GM23338 (cell line): Measurements from ENCODE around the gene DCST1. TPM values are rescaled to one million over a fixed set of nuclear protein-coding genes. Genes with fewer than 3 reads are reported as not detected.

Source experiments
- ATAC-seq: fragments of 200-7000 bp; cut with Tn5 transposase; 3 replicates; pipeline ENCODE4 v1.9.1; 2020
- DNase-seq: peaks from one replicate; pipeline ENCODE4 v3.0.0-alpha.2; 2015; ENCODE audit warnings: low spot score
- H2AFZ ChIP-seq: fragments of 200-600 bp; sonication (generic); 2 replicates; pipeline ENCODE4 v1.8.0; 2016; ENCODE audit warnings: antibody characterized with exemption, mild to moderate bottlenecking, moderate library complexity
- H3F3A ChIP-seq: fragments of 200-600 bp; sonication (generic); replicated peaks from 2 replicates; pipeline ENCODE4 v1.8.0; 2017; ENCODE audit warnings: antibody characterized with exemption, mixed run types, low read depth
- H3K27ac ChIP-seq: fragments of 200-600 bp; sonication (generic); 2 replicates; pipeline ENCODE4 v1.6.1; 2016; ENCODE audit warnings: low read depth
- H3K27me3 ChIP-seq: fragments of 200-600 bp; sonication (generic); 2 replicates; pipeline ENCODE4 v1.8.0; 2016; ENCODE audit warnings: mild to moderate bottlenecking, mixed run types, moderate library complexity; ENCODE audit not compliant: insufficient read depth
- H3K36me3 ChIP-seq: fragments of 200-600 bp; sonication (generic); 2 replicates; pipeline ENCODE4 v1.8.0; 2016; ENCODE audit warnings: mild to moderate bottlenecking; ENCODE audit not compliant: insufficient read depth
- H3K4me1 ChIP-seq: fragments of 200-600 bp; sonication (generic); 2 replicates; pipeline ENCODE4 v1.8.0; 2016; ENCODE audit warnings: mild to moderate bottlenecking, moderate library complexity; ENCODE audit not compliant: insufficient read depth
- H3K4me2 ChIP-seq: fragments of 200-600 bp; sonication (generic); 2 replicates; pipeline ENCODE4 v1.7.1; 2017; ENCODE audit warnings: mixed run types
- H3K4me3 ChIP-seq: fragments of 200-600 bp; sonication (generic); 2 replicates; pipeline ENCODE4 v1.6.1; 2016; ENCODE audit warnings: mixed run types
- H3K79me2 ChIP-seq: fragments of 200-600 bp; sonication (generic); replicated peaks from 2 replicates; pipeline ENCODE4 v1.8.0; 2017; ENCODE audit warnings: mild to moderate bottlenecking; ENCODE audit not compliant: insufficient read depth
- H3K9me2 ChIP-seq: fragments of 200-600 bp; sonication (generic); 2 replicates; pipeline ENCODE4 v1.8.0; 2017; ENCODE audit not compliant: insufficient read depth
- H4K20me1 ChIP-seq: fragments of 200-600 bp; sonication (generic); replicated peaks from 2 replicates; pipeline ENCODE4 v1.8.0; 2017; ENCODE audit warnings: mild to moderate bottlenecking; ENCODE audit not compliant: insufficient read depth
- H3K27ac Mint-ChIP-seq: 2 replicates; pipeline ENCODE4 v1.8.0; 2020; ENCODE audit warnings: inconsistent platforms, mild to moderate bottlenecking, moderate library complexity, mixed read lengths
- H3K27me3 Mint-ChIP-seq: 3 replicates; pipeline ENCODE4 v1.8.0; 2022; ENCODE audit warnings: low read depth, mild to moderate bottlenecking, moderate library complexity, mixed read lengths, inconsistent platforms; ENCODE audit not compliant: insufficient read depth, poor library complexity
- H3K36me3 Mint-ChIP-seq: 3 replicates; pipeline ENCODE4 v1.8.0; 2021; ENCODE audit warnings: low read depth, mild to moderate bottlenecking, inconsistent platforms, moderate library complexity, mixed read lengths
- H3K4me1 Mint-ChIP-seq: 3 replicates; pipeline ENCODE4 v1.8.0; 2020; ENCODE audit warnings: mild to moderate bottlenecking, inconsistent platforms, mixed read lengths
- H3K4me3 Mint-ChIP-seq: 3 replicates; pipeline ENCODE4 v1.8.0; 2021; ENCODE audit warnings: moderate library complexity, mild to moderate bottlenecking, inconsistent platforms, mixed read lengths
- H3K9me3 Mint-ChIP-seq: 3 replicates; pipeline ENCODE4 v1.8.0; 2020; ENCODE audit warnings: moderate library complexity, mild to moderate bottlenecking, inconsistent platforms, mixed read lengths
- CREB1 ChIP-seq: fragments of 250-450 bp; sonication (Bioruptor Pico); IDR thresholded peaks from 2 replicates; pipeline ENCODE4 v1.5.0; 2020; ENCODE audit warnings: low read depth, mild to moderate bottlenecking, moderate library complexity
- EZH2 ChIP-seq: fragments of 200-600 bp; sonication (generic); IDR thresholded peaks from one replicate; pipeline ENCODE4 v1.8.0; 2017; ENCODE audit warnings: antibody characterized with exemption, mild to moderate bottlenecking, low read depth; ENCODE audit not compliant: unreplicated experiment
- EZH2phosphoT487 ChIP-seq: fragments of 200-600 bp; sonication (generic); IDR thresholded peaks from one replicate; pipeline ENCODE4 v1.8.1; 2018; ENCODE audit warnings: antibody characterized with exemption; ENCODE audit not compliant: unreplicated experiment
- JUNB ChIP-seq: IDR thresholded peaks from one replicate; pipeline ENCODE4 v1.6.1; 2016; ENCODE audit warnings: antibody characterized with exemption; ENCODE audit not compliant: unreplicated experiment
- POLR2AphosphoS5 ChIP-seq: IDR thresholded peaks from 2 replicates; pipeline ENCODE4 v1.6.1; 2016; ENCODE audit warnings: antibody characterized with exemption, low read depth
- ZNF114 ChIP-seq: fragments of 250-450 bp; sonication (Bioruptor Pico); IDR thresholded peaks from 2 replicates; pipeline ENCODE4 v1.5.0; 2020; ENCODE audit warnings: mild to moderate bottlenecking, moderate library complexity
- ZNF331 ChIP-seq: fragments of 250-450 bp; sonication (Bioruptor Pico); IDR thresholded peaks from 2 replicates; pipeline ENCODE4 v1.5.0; 2020; ENCODE audit warnings: low read depth, mild to moderate bottlenecking, moderate library complexity
- polyA plus RNA-seq: library from polyadenylated mRNA; unstranded; fragments of >200 nt; fragmentation: Nextera tagmentation; extraction: Ambion mirVana; gene quantifications from 2 replicates; pipeline ENCODE4 v1.2.1, GENCODE V29; 2016
- total RNA-seq: library from RNA; depleted of rRNA; stranded (reverse); fragments of >200 nt; shearing (Covaris generic); gene quantifications from 2 replicates; pipeline ENCODE4 v1.2.3, GENCODE V29; 2014
- TF ChIP-seq, protein P1 (sequence below), 2 experiments: fragments of 200-600 bp in 1 of 2; sonication (generic) in 1 of 2; conservative IDR thresholded peaks; 2 replicates each; pipeline versions ENCODE4 v1.5.1 to v1.6.1; 2016 to 2017; ENCODE audit warnings: antibody characterized with exemption in 2 of 2, low read depth in 2 of 2, mild to moderate bottlenecking in 2 of 2, moderate library complexity in 1 of 2
- TF ChIP-seq, protein P2 (sequence below): IDR thresholded peaks from one replicate; pipeline ENCODE4 v1.6.1; 2018; ENCODE audit warnings: antibody characterized with exemption; ENCODE audit not compliant: unreplicated experiment
- TF ChIP-seq, protein P3 (sequence below): fragments of 250-450 bp; sonication (Bioruptor Pico); IDR thresholded peaks from 2 replicates; pipeline ENCODE4 v1.5.0; 2020; ENCODE audit warnings: mild to moderate bottlenecking, moderate library complexity

DCST1 gene
- total and polyA plus RNA-seq, 2 experiments from 2014 or later, result not detected

DNA sequence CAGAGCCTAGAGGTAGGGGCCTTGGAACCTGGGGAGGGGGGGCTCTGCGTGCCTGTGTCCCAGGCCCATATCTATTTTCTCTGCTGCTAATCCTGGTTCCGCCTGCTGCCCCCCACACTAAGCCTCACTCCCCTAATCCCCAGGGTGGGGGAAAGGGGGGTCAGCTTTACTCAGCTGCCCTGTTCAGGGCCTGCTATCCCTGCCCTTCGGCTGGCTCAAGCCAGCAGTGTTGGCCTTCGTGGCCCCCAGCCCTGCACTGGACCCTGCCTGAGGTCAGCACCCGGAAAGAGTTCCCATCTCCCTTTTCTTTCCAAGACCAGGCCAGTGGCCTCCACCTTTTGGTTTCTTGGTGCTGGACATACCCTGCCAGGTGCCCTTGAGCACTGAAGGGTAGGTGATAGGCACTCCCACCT, 22.6 kb upstream of the DCST1 start:
- Histone ChIP-seq H2AFZ (no peak overlapping the region), H3K27ac (no peak overlapping the region), H3K27me3 (no peaks in the 10 kb centered on the region), H4K20me1 (peaks cover 7% of the 10 kb centered on the region), H3K4me3 (no peak overlapping the region), H3K79me2 (peaks cover 30% of the 10 kb centered on the region), H3K9me2 (no peaks in the 10 kb centered on the region), H3K36me3 (no peaks in the 10 kb centered on the region), H3K4me2 (no peak overlapping the region), H3F3A (0 out of 2 replicates have a peak, but pooled peaks cover 3% of the 10 kb centered on the region), H3K4me1 (peaks cover 40% of the 10 kb centered on the region)
- DNase-seq (no peak), ATAC-seq (no peak)
- Mint-ChIP-seq H3K4me3 (no peak overlapping the region), H3K36me3 (peaks cover 27% of the 10 kb centered on the region), H3K27me3 (peaks cover 19% of the 10 kb centered on the region), H3K4me1 (peaks cover 61% of the 10 kb centered on the region), H3K27ac (no peak overlapping the region), H3K9me3 (no peaks in the 10 kb centered on the region)
- no peak for TF ChIP-seq ZNF114 (CRISPR knock-in tag)

DNA sequence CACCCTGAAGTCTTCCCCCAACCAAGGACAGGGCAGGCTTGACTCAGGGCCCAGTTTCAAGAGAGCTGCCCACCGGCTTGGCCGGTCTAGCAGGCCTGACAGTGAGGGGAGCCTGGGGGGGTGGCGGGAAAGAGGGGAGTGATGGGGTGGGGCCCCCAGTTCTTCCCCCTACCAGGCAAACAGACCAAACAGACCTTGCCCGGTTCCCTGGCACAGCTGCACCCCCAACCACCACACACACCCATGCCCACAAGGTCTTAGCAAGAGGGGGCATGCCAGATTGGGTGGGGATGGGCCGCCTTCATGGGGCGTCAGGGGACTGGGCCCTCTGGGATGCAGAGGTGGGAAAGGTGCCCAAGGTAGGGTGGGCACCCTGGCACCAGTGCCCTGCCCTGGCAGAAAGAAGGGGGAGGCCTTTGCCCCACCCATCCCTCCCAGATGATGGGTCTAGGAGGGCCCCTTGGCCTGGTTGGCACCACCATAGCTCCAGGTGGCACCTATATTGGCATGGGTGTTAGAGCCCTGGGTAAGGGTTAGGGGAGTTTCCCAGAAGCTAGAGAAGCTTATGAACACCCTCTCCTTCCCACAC, 22.1 kb upstream of the DCST1 start:
- Mint-ChIP-seq H3K4me1 (peaks cover 58% of the 10 kb centered on the region), H3K9me3 (no peaks in the 10 kb centered on the region), H3K4me3 (no peak overlapping the region; the same call in 2 of the 3 replicates), H3K27ac (peak overlapping the region; percentile 92; the same call in 1 of the 2 replicates), H3K27me3 (peaks cover 22% of the 10 kb centered on the region), H3K36me3 (peaks cover 29% of the 10 kb centered on the region)
- H4K20me1 ChIP-seq, result peaks cover 7% of the 10 kb centered on the region
- DNase-seq (no peak), ATAC-seq (no peak)
- 0 out of 2 replicates have a peak, but pooled peaks cover 3% of the 10 kb centered on the region for H3F3A ChIP-seq
- H3K79me2 ChIP-seq, result peaks cover 25% of the 10 kb centered on the region
- no peaks in the 10 kb centered on the region for H3K36me3 ChIP-seq
- no peak overlapping the region for H2AFZ ChIP-seq
- H3K27ac ChIP-seq, result no peak overlapping the region
- H3K9me2 ChIP-seq, result no peaks in the 10 kb centered on the region
- H3K4me3 ChIP-seq, result no peak overlapping the region
- H3K4me2 ChIP-seq, result no peak overlapping the region
- H3K27me3 ChIP-seq, result no peaks in the 10 kb centered on the region
- H3K4me1 ChIP-seq, result peaks cover 43% of the 10 kb centered on the region
- no peak for TF ChIP-seq JUNB
- TF ChIP-seq CREB1 (CRISPR knock-in tag), result no peak
- no peak for TF ChIP-seq EZH2
- no peak for TF ChIP-seq ZNF331 (CRISPR knock-in tag)
- TF ChIP-seq, protein P1, sequence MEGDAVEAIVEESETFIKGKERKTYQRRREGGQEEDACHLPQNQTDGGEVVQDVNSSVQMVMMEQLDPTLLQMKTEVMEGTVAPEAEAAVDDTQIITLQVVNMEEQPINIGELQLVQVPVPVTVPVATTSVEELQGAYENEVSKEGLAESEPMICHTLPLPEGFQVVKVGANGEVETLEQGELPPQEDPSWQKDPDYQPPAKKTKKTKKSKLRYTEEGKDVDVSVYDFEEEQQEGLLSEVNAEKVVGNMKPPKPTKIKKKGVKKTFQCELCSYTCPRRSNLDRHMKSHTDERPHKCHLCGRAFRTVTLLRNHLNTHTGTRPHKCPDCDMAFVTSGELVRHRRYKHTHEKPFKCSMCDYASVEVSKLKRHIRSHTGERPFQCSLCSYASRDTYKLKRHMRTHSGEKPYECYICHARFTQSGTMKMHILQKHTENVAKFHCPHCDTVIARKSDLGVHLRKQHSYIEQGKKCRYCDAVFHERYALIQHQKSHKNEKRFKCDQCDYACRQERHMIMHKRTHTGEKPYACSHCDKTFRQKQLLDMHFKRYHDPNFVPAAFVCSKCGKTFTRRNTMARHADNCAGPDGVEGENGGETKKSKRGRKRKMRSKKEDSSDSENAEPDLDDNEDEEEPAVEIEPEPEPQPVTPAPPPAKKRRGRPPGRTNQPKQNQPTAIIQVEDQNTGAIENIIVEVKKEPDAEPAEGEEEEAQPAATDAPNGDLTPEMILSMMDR (conservative IDR thresholded peaks at IDR 0.05; ENCODE audit: low read depth in 2 of 2), result no peak
- TF ChIP-seq, protein P2, sequence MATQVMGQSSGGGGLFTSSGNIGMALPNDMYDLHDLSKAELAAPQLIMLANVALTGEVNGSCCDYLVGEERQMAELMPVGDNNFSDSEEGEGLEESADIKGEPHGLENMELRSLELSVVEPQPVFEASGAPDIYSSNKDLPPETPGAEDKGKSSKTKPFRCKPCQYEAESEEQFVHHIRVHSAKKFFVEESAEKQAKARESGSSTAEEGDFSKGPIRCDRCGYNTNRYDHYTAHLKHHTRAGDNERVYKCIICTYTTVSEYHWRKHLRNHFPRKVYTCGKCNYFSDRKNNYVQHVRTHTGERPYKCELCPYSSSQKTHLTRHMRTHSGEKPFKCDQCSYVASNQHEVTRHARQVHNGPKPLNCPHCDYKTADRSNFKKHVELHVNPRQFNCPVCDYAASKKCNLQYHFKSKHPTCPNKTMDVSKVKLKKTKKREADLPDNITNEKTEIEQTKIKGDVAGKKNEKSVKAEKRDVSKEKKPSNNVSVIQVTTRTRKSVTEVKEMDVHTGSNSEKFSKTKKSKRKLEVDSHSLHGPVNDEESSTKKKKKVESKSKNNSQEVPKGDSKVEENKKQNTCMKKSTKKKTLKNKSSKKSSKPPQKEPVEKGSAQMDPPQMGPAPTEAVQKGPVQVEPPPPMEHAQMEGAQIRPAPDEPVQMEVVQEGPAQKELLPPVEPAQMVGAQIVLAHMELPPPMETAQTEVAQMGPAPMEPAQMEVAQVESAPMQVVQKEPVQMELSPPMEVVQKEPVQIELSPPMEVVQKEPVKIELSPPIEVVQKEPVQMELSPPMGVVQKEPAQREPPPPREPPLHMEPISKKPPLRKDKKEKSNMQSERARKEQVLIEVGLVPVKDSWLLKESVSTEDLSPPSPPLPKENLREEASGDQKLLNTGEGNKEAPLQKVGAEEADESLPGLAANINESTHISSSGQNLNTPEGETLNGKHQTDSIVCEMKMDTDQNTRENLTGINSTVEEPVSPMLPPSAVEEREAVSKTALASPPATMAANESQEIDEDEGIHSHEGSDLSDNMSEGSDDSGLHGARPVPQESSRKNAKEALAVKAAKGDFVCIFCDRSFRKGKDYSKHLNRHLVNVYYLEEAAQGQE, result no peak
- no peak for TF ChIP-seq EZH2phosphoT487
- TF ChIP-seq, protein P3, sequence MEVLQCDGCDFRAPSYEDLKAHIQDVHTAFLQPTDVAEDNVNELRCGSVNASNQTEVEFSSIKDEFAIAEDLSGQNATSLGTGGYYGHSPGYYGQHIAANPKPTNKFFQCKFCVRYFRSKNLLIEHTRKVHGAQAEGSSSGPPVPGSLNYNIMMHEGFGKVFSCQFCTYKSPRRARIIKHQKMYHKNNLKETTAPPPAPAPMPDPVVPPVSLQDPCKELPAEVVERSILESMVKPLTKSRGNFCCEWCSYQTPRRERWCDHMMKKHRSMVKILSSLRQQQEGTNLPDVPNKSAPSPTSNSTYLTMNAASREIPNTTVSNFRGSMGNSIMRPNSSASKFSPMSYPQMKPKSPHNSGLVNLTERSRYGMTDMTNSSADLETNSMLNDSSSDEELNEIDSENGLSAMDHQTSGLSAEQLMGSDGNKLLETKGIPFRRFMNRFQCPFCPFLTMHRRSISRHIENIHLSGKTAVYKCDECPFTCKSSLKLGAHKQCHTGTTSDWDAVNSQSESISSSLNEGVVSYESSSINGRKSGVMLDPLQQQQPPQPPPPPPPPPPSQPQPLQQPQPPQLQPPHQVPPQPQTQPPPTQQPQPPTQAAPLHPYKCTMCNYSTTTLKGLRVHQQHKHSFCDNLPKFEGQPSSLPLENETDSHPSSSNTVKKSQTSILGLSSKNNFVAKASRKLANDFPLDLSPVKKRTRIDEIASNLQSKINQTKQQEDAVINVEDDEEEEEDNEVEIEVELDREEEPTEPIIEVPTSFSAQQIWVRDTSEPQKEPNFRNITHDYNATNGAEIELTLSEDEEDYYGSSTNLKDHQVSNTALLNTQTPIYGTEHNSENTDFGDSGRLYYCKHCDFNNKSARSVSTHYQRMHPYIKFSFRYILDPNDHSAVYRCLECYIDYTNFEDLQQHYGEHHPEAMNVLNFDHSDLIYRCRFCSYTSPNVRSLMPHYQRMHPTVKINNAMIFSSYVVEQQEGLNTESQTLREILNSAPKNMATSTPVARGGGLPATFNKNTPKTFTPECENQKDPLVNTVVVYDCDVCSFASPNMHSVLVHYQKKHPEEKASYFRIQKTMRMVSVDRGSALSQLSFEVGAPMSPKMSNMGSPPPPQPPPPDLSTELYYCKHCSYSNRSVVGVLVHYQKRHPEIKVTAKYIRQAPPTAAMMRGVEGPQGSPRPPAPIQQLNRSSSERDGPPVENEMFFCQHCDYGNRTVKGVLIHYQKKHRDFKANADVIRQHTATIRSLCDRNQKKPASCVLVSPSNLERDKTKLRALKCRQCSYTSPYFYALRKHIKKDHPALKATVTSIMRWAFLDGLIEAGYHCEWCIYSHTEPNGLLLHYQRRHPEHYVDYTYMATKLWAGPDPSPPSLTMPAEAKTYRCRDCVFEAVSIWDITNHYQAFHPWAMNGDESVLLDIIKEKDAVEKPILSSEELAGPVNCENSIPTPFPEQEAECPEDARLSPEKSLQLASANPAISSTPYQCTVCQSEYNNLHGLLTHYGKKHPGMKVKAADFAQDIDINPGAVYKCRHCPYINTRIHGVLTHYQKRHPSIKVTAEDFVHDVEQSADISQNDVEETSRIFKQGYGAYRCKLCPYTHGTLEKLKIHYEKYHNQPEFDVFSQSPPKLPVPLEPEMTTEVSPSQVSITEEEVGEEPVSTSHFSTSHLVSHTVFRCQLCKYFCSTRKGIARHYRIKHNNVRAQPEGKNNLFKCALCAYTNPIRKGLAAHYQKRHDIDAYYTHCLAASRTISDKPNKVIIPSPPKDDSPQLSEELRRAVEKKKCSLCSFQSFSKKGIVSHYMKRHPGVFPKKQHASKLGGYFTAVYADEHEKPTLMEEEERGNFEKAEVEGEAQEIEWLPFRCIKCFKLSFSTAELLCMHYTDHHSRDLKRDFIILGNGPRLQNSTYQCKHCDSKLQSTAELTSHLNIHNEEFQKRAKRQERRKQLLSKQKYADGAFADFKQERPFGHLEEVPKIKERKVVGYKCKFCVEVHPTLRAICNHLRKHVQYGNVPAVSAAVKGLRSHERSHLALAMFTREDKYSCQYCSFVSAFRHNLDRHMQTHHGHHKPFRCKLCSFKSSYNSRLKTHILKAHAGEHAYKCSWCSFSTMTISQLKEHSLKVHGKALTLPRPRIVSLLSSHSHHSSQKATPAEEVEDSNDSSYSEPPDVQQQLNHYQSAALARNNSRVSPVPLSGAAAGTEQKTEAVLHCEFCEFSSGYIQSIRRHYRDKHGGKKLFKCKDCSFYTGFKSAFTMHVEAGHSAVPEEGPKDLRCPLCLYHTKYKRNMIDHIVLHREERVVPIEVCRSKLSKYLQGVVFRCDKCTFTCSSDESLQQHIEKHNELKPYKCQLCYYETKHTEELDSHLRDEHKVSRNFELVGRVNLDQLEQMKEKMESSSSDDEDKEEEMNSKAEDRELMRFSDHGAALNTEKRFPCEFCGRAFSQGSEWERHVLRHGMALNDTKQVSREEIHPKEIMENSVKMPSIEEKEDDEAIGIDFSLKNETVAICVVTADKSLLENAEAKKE, result no peak
- TF ChIP-seq POLR2AphosphoS5, result no peak
